Small intestine (tissue), 7 donors: ENCODE data around the gene EYS. TPM values are rescaled to one million over a fixed set of nuclear protein-coding genes. Genes with fewer than 3 reads are reported as not detected.

ENCODE experiments used
- DNase-seq, 2 donors: peaks; one replicate each; pipeline versions ENCODE4 v3.0.0 to v3.0.0-alpha.2; 2013
- FAIRE-seq: peaks from 2 replicates; lab custom pipeline; 2012; peaks lifted over from hg19 to GRCh38; lab: Jason Lieb, UNC
- H3K27ac ChIP-seq, 3 donors: one replicate each; pipeline ENCODE4 v1.5.1; 2013; ENCODE audit warnings: low read length in 2 of 3, mild to moderate bottlenecking in 2 of 3, control low read depth in 1 of 3, inconsistent platforms in 1 of 3, low read depth in 1 of 3, moderate library complexity in 1 of 3
- H3K27me3 ChIP-seq, 3 donors: one replicate each; pipeline ENCODE4 v1.6.1; 2013; ENCODE audit warnings: low read length in 3 of 3, inconsistent platforms in 1 of 3; ENCODE audit not compliant: control insufficient read depth in 3 of 3, insufficient read depth in 3 of 3
- H3K36me3 ChIP-seq, 3 donors: one replicate each; pipeline ENCODE4 v1.6.1; 2013; ENCODE audit warnings: low read length in 3 of 3, inconsistent platforms in 1 of 3, low read depth in 1 of 3, mild to moderate bottlenecking in 1 of 3, moderate library complexity in 1 of 3; ENCODE audit not compliant: control insufficient read depth in 3 of 3, insufficient read depth in 2 of 3
- H3K4me1 ChIP-seq, 3 donors: one replicate each; pipeline ENCODE4 v1.6.1; 2013; ENCODE audit warnings: low read length in 2 of 3, inconsistent platforms in 1 of 3, low read depth in 1 of 3, mild to moderate bottlenecking in 1 of 3, moderate library complexity in 1 of 3; ENCODE audit not compliant: control insufficient read depth in 3 of 3, insufficient read depth in 2 of 3
- H3K4me3 ChIP-seq, 3 donors: one replicate each; pipeline ENCODE4 v1.5.1; 2013; ENCODE audit warnings: low read length in 3 of 3, control low read depth in 1 of 3, inconsistent platforms in 1 of 3, low read depth in 1 of 3, mild to moderate bottlenecking in 1 of 3, moderate library complexity in 1 of 3
- H3K9me3 ChIP-seq, 2 donors: one replicate each; pipeline ENCODE4 v1.6.1; 2013; ENCODE audit warnings: low read depth in 1 of 2, low read length in 1 of 2; ENCODE audit not compliant: control insufficient read depth in 2 of 2, insufficient read depth in 1 of 2
- WGBS, 3 donors: extraction: QIAGEN DNeasy Blood & Tissue Kit; methylation state at CpG; one replicate each; pipeline ENCODE4 v1.1.7; 2013; 5-methylcytosine and 5-hydroxymethylcytosine counted together
- polyA plus RNA-seq, 4 donors: library from polyadenylated mRNA; stranded (reverse) in 3 of 4; unstranded in 1 of 4; fragments of 200-250 nt in 3 of 4; fragments of 120-200 nt in 1 of 4; gene quantifications; one replicate each; pipeline versions ENCODE4 v1.2.1 to v1.2.3, GENCODE V29; 2013
- donor health status: healthy with polysubstance abuse.
- donor health status: control.
- donor health status: control.
- donor health status: Bipolar disorder and iron deficiency.
- donor health status: healthy.

EYS gene
- polyA plus RNA-seq, 4 donors = 0.78 TPM; not detected in 3

- peaks cover 0 to 1% of the 10 kb centered on the region in 2 donors for H3K9me3 ChIP-seq
- WGBS, 3 donors = 76 to 83% (median 80%) methylated on average over 1 of the region's 1 CpG
- no peak overlapping the region for H3K27ac ChIP-seq
- H3K27me3 ChIP-seq = peaks cover 0 to 2% (median 0%) of the 10 kb centered on the region in 3 donors
- H3K4me1 ChIP-seq = no peaks in the 10 kb centered on the region
- DNase-seq (no peak), FAIRE-seq (no peak)
- H3K36me3 ChIP-seq = no peaks in the 10 kb centered on the region
- no peak overlapping the region for H3K4me3 ChIP-seq
Observed at GRCh38 chr6:64227863-64228262, 1479.2 kb downstream of the EYS start.

- no peak for FAIRE-seq
- Histone ChIP-seq H3K27me3 (peaks cover 0 to under 1% (median 0%) of the 10 kb centered on the region in 3 donors), H3K4me3 (no peak overlapping the region), H3K9me3 (peaks cover 0 to under 1% of the 10 kb centered on the region in 2 donors), H3K36me3 (no peaks in the 10 kb centered on the region), H3K4me1 (no peaks in the 10 kb centered on the region), H3K27ac (no peak overlapping the region)
- no peak for DNase-seq
Observed at GRCh38 chr6:64225503-64225902, 1481.5 kb downstream of the EYS start.

- no peak for DNase-seq
- no peak overlapping the region for H3K4me3 ChIP-seq
- 44 to 75% (median 70%) methylated on average over 1 of the region's 1 CpG for WGBS, 3 donors
Observed at GRCh38 chr6:64224819-64225218, 1482.2 kb downstream of the EYS start.

GRCh38 chr6:64221776-64222175 lies 1485.2 kb downstream of the EYS start:
- H3K36me3 ChIP-seq = no peaks in the 10 kb centered on the region

More at GRCh38 chr6:64224819-64225218, 1482.2 kb downstream of the EYS start:
- H3K36me3 ChIP-seq = no peaks in the 10 kb centered on the region
- H3K4me1 ChIP-seq = no peaks in the 10 kb centered on the region
- no peaks in the 10 kb centered on the region for H3K9me3 ChIP-seq
- no peak overlapping the region for H3K27ac ChIP-seq
- no peak for FAIRE-seq
- no peaks in the 10 kb centered on the region for H3K27me3 ChIP-seq

GRCh38 chr6:64220801-64221200 lies 1486.2 kb downstream of the EYS start:
- no peak overlapping the region for H3K27ac ChIP-seq
- 71 to 75% (median 74%) methylated on average over 1 of the region's 1 CpG for WGBS, 3 donors
- H3K4me3 ChIP-seq = no peak overlapping the region
- no peaks in the 10 kb centered on the region for H3K27me3 ChIP-seq
- FAIRE-seq (no peak), DNase-seq (no peak)
- no peaks in the 10 kb centered on the region for H3K4me1 ChIP-seq
- no peaks in the 10 kb centered on the region for H3K9me3 ChIP-seq
- H3K36me3 ChIP-seq = no peaks in the 10 kb centered on the region

More at GRCh38 chr6:64221776-64222175, 1485.2 kb downstream of the EYS start:
- no peak for DNase-seq
- no peaks in the 10 kb centered on the region for H3K4me1 ChIP-seq
- FAIRE-seq = no peak
- no peaks in the 10 kb centered on the region for H3K27me3 ChIP-seq
- 81 to 91% (median 90%) methylated on average over 3 of the region's 3 CpGs for WGBS, 3 donors
- H3K9me3 ChIP-seq = no peaks in the 10 kb centered on the region
- H3K4me3 ChIP-seq = no peak overlapping the region
- no peak overlapping the region for H3K27ac ChIP-seq

GRCh38 chr6:64217721-64218620 lies 1489.1 kb downstream of the EYS start:
- Histone ChIP-seq H3K9me3 (no peaks in the 10 kb centered on the region), H3K27me3 (no peaks in the 10 kb centered on the region), H3K36me3 (no peaks in the 10 kb centered on the region), H3K27ac (no peak overlapping the region), H3K4me3 (no peak overlapping the region), H3K4me1 (no peaks in the 10 kb centered on the region)
- no peak for FAIRE-seq
- WGBS, 3 donors = 58 to 68% (median 66%) methylated on average over 2 of the region's 2 CpGs
- no peak for DNase-seq

- Histone ChIP-seq H3K36me3 (no peaks in the 10 kb centered on the region), H3K27me3 (no peaks in the 10 kb centered on the region), H3K27ac (no peak overlapping the region), H3K4me1 (no peaks in the 10 kb centered on the region), H3K9me3 (peaks cover 0 to 2% of the 10 kb centered on the region in 2 donors), H3K4me3 (no peak overlapping the region)
- FAIRE-seq = no peak
- DNase-seq = no peak
Observed at GRCh38 chr6:64214373-64214772, 1492.7 kb downstream of the EYS start.

- Histone ChIP-seq H3K4me1 (no peaks in the 10 kb centered on the region), H3K4me3 (no peak overlapping the region), H3K9me3 (peaks cover 0 to 2% of the 10 kb centered on the region in 2 donors), H3K27me3 (no peaks in the 10 kb centered on the region), H3K36me3 (no peaks in the 10 kb centered on the region), H3K27ac (no peak overlapping the region)
- DNase-seq (no peak), FAIRE-seq (no peak)
- WGBS, 3 donors = 46 to 50% (median 50%) methylated on average over 3 of the region's 3 CpGs
Observed at GRCh38 chr6:64213697-64214096, 1493.3 kb downstream of the EYS start.
